ENCODE data around the gene DAPK2.

DAPK2 gene

DNA sequence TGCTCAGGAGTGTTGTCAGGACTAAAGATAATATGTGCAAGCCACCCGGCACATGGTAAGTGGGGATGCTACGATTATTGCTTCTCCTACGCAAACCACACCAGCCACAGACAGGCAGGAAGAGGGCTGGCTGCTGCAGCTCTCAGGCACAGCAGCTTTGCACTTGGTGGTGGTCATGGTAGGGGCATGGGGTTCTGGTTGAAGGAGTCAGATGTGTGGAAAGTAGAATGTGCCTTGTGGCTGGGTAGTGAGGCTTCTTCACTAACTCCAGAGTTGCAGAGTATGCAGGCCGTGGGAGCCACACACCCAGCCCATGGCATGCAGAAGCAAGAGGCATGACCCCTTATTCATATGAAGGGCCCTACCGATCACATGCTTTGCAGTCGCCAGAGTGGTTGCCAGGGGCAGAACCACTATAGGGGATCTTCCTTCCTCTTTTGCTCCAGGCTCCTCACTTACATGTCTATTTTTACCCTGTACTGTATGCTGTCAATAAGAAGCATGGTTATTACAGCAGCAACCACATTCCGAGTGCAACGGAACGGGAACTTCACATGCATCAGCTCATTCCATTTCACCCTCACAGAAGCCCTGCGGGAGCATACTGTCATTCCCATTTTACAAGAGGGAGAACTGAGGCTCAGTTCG is 153.4 kb downstream of the DAPK2 start:
- no peak for DNase-seq (ENCODE audit: low read depth)

DNA sequence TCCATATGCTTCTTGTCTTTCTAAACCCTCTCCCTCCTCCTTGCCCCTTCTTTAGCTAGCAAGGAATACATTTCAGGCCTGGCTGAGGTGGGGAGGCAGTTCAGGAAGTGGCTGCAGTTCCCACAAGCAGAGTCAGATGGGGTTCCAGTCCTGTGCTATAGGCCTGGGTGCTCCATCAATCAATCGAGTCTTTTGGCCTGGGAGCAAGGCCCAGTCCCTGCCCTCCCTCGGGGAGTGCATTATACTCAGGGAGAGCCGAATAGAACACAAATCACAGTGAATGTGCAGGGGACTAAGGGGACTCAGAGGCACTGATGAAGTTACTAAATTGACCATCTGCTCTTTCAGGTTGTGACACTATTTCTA is 154.5 kb downstream of the DAPK2 start:
- no peak for DNase-seq (ENCODE audit: low read depth)

DNA sequence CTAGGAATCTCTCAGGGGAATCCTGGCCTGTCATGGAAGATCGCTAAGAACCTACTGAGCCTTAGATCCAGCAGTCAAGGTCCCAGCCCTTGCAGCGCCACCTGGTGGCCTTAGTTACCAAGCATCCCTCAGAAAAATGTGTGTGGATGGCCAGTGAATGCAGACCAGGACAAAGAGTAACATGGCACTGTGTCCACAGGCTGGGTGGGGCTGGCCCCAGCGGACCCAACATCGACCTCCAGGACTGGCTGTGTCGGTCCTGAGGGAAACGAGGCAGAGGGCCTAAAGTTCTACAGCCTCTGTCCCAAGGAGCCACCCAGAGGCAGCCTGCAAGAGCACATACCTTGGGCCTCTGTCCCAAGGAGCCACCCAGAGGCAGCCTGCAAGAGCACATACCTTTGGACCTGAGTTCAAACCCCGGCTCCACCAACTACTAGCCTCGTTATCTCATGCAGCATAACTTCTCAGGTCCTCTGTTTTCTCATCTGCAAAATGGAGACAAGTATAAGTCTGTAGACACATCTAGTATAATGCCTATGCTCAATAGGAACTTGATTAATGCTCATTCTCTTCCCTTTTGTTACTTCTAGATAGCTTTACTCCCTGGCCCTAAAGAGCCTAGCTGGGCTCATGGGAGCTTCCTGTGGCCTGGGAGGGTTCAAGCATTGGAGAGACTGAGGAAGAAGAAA is 155.1 kb downstream of the DAPK2 start:
- peak; percentile 81 for DNase-seq (ENCODE audit: low read depth)

DNA sequence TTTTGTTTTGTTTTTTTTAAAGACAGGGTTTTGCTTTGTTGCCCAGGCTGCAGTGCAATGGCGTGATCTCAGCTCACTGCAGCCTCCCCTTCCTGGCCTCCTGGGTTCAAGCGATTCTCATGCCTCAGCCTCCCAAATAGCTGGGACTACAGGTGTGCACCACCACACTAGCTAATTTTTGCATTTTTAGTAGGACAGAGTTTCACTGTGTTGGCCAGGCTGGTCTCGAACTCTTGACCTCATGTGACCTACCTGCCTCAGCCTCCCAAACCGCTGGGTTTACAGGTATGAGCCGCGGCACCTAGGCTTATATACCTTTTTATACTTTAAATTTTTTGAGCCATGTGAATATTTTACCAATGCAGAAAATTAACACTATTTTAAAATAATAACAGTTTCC is 155.7 kb downstream of the DAPK2 start:
- DNase-seq (ENCODE audit: low read depth), result no peak

DNA sequence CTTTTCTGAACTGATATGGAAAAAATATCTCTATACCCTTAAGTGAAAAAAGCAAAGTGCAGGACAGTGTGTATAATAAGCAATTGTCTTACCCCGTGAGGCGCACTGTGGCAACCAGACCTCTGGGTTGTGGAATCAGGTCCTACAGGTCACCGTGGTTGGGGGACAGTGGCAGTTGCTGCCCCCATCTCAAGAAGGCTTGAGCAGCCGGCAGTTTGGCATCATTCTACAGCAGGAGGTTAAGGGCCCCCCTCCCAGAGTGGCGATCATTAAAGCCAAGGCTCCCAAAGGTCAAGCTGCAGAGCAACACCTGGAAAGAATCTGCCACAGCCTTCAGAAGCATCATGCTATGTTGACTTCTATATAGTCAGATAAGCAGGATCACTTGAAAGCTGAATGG is 156.5 kb downstream of the DAPK2 start:
- DNase-seq (ENCODE audit: low read depth), result no peak

DNA sequence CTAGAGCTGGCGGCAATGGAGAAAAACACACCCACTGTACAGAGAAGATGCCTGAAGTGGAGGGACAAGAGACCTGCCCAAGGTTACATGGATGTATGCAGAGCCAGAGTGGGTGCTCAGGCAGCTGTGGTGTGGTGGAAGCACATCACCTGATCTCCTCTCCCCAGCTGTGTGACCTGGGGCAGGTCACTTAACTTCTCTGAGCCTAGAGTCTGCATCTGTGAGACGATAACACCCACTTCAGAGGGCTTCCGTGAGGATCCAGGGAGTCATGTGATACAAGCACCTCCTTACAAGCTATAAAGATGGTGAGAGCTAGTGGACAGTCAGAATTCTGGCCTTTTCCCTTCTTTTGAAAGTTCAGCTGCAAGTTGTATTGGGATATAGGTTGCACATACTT is 157.5 kb downstream of the DAPK2 start:
- no peak for DNase-seq (ENCODE audit: low read depth)

DNA sequence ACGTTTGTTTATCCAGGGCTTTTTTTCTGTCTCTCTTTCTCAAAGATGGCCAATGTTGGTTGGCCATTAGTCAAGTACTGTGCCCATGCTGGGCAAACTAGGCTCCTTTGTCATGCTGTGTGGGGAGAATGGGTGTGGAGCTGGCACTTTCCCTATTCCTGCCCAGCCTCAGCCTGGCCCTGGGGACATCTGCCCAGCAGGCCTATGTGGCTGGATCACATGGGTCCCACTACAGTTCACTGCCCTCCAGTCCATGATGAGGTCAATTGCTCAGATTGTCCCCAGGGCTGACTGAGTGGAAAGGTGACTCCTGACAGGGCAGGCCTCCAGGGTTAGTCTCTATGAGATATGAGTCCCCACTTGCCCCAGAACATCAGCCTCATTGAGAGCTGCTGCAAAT is 158.1 kb downstream of the DAPK2 start:
- no peak for DNase-seq (ENCODE audit: low read depth)

DNA sequence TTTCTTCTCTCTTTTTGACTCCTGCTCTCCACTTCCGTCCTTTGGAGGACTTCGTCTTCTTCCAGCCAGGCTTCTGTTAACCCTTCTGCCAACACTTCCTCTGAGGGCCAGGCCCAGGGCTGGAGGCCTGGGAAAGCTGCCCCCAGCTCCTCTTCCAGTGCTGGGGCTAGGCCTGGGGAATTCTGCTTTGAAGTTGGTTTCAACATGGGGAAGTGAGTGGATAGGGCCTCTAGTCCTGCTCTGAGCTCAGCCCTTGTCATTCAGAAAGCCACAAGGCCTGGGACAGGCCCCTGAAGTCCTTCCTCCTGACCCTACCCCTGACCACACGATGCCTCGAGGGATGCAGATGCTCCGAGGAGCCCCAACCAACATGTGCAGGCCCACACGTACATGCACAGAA is 158.7 kb downstream of the DAPK2 start:
- DNase-seq (ENCODE audit: low read depth), result no peak

DNA sequence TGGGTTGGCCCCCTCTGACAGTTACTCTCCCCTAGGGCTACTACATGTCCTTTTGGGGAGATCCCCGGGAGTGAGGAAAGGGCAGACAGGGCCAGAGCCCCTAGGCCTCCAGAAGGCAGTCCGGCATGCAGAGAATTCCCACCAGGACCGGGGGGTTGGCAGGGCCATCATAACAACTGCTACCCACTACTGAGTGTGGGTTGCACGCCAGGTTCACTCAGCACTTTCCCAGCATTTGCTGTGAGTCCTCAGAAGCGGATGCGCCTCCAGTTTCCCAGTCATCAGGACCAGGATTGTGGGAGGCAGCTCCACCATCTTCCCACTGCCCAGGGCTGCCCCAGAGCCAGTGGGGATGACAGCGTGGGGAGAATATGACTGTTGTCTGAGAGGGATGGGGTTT is 161.3 kb downstream of the DAPK2 start:
- DNase-seq (ENCODE audit: low read depth), result no peak

DNA sequence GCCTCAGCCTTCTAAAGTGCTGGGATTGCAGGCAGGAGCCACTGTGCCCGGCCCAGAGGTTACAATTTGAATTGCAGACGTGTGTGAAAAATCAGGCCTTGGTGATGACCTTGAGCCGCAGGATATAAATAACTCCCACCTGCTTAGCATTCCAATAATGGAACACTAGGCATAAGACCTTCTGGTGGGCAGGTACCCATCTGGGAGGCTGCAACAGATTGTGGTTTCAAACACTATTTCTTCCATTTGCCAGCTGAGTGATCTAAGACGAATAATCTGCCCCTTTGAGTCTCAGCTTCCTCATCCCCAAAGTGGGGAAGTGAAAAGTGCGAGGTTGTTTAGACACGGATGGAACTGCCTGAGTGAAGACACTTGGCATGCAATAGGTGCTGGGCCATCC is 164.9 kb downstream of the DAPK2 start:
- DNase-seq (ENCODE audit: low read depth), result no peak

DNA sequence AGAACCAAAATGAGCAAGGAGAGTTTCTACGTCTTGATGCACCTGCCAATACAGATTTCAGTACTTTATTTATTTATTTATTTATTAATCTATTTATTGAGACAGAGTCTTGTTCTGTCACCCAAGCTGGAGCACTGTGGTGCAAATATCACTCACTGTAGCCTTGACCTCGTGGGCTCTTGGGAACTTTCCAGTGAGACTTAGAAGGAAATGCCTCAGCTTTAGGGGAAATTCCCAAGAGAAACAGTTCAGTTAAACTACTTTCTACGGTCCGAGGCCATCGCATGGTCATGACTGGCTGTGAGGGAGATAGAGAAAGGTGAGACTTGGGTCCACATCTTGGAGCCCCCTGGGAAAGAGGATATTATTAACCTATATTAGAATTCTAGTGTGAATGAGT is 165.5 kb downstream of the DAPK2 start:
- peak; percentile 41 for DNase-seq (ENCODE audit: low read depth)

DNA sequence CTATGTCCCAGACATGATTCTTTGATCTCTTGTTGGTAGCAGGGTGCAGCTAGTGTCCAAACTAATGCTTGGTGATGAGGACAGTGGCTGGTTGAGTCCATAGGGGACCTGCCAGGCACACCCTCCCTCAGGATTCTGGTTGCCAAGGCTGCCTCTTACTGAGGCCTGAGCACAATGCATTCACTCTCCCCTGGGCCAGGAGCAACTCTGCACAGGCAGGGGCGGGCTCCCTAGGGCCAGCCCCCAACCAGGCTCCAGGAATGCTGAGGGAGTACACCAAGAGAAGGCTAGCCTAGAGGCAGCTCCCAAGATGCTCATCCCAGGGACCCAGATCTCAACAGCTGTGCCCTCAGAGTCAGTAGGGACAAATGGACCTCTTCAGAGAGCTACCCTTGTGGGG is 166.3 kb downstream of the DAPK2 start:
- DNase-seq (ENCODE audit: low read depth), result no peak

DNA sequence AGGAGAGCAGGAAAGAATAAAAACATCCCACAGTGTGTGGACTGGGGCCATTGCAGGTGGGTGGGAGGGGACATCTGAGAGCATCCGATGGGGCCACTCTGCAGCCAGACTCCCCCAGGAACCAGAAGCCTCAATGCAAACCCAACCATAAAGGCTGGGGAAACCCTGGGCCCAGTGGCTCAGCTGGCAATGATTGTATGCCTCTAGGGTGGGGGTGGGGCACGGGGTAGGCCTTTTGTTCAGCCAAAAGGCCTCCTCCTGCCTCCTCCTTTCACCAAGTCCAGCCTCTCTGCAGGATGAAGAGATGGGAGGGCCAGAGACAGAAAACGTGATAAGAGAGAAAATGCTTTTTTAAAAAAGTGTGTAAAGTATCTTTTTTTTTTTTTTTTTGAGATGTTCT is 167.1 kb downstream of the DAPK2 start:
- no peak for DNase-seq (ENCODE audit: low read depth)

DNA sequence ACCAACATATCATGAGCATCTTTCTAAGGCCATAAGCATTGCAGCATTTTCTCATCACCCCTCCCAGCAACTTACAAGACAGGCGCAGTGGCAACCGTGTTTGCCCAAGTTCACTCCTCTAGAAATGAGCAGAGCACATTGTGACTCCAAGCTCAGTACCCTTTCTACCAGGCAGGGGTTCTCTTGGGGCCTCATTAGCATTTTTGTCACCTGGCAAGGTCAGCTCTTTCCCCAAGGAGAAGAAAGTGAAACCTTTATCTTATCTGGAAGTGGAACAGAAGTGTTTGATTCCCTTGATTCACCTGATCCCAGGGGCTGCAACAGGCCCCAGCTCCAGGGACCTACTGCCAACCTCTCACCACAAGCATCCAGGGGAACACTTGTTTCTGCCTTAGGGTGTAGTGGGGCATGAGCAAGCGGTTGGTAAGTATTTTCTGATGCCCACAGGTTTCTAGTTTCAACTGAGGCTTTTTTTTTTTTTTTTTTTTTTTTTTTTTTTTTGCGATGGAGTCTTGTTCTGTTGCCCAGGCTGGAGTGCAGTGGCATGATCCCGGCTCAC is 168.5 kb downstream of the DAPK2 start:
- no peak for DNase-seq (ENCODE audit: low read depth)

DNA sequence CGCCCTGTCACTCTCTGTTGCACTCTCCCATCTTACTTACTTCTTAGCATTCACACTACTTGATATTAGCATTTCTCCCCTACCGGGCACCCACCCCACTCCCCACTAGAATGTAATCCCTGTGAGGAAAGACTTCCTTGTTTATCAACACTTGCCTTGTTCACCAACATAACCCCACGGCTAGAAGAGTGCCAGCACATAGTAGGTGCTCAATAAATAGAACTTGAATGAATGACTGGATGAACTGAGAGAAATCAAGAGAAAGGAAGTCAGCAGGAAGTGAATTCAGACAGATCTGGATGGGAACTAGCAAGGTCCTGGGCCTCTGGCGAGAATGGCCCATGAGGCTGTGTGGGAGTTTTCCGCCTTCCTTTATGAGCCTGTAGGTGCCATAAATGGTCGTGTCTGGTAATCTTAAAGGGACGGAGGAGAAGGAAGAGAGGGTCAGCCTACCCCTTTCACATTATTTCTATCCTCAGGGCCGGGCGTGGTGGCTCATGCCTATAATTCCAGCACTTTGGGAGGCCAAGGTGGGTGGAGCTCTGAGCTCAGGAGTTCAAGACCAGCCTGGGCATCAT is 170.1 kb downstream of the DAPK2 start:
- no peak for DNase-seq (ENCODE audit: low read depth)

DNA sequence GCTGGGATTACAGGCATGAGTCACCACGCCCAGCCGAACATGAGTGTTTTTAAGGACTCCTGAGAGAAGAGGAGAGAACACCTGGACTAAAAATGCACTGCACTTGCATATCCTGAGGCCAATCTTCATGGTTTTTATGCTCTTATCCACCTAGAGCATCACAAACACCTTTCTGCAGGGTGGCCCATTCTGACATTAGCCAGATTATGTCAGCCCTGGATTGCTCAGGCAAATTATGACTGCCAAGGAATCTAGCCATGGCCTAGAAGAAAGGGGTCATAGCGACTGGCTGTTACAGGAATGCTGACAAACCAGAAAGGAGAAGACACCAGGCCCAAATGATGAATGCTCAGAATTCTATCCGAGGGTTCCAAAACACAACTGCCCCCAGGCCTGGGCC is 171.7 kb downstream of the DAPK2 start:
- no peak for DNase-seq (ENCODE audit: low read depth)

DNA sequence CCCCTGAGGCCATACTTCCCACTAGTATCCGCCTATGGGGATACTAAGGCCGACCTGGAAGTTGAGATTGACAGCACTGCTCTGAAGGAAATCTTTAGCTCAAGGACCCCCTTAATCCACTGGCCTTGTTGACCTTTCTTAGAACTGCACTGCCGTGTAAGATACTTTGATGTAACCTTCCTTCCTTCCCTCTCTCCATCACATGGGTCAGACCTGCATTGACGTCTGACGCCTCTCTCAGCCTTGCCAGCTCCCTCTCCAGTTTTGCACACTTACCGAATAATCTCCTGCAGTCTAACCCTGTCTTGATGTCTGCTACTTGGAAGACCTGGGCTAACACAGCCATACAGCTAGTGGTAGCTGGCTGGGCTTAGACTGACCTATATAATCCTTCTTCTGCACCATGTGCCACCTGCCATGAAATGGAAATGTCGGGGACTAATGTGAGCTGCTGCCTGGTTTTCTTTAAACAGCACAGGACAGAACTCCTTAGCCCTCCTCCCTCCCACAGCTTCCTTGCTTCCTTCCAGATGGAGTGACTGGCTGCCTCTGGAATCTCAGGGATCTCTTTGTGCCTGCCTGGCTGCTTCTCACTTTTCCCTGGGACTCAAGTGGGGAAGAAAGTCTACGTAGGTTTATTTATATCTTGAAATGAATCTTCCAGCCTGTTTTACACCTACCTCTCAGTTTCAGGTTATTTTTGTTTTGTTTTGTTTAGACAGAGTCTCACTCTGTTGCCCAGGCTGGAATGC is 173.3 kb downstream of the DAPK2 start:
- peak; percentile 65 for DNase-seq (ENCODE audit: low read depth)

DNA sequence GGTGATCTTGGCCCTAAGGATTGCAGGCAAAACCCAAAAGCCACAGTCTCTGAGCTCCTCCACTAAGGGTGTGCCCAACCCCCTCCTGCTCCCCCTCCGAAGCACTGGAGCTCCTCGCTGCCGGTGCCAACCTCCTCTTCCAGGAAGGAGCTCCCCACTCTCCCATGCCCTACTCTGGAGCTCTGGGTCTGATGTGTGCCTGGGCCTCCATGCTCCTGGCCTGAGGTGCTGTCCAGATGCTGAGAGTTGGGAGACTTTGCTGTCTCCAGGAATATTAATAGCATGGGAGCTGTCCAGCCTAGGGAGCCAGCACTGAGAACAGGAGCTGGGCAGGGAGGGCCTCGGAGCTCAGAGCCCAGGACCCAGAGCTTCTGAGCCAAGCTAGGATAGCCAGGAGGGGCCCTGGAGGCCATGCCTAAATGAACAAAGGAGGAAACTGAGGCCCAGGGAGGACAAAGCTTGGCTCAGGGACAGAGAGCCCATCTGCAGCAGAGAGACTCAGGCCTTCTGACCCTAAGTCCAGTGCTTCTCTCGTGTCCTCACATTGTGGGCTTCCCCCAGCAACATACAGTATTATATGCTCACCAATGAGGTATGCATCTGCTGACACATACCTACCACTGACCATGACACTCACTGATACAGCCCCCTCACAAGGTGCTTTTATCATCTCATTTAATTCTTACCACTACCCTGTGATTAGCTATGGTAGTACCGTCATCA is 175.6 kb downstream of the DAPK2 start:
- peak; percentile 91 for DNase-seq (ENCODE audit: low read depth)

DNA sequence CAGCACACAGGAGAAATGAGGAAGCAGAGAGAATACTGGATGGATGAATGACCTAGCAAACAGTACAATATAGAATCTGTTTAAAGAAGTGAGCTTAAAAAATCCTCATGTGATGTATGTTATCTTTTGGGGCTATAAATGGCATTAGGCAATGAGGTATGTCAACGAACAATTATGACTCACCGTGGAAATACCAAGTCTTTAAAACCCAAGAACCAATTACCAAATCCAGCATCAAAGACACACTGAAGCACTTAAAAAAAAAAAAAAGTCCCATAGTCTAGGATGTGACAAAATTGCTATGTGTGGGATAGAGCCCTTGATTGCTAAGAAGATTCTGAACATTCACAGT is 176.3 kb downstream of the DAPK2 start:
- peak; percentile 47 for DNase-seq (ENCODE audit: low read depth)

DNA sequence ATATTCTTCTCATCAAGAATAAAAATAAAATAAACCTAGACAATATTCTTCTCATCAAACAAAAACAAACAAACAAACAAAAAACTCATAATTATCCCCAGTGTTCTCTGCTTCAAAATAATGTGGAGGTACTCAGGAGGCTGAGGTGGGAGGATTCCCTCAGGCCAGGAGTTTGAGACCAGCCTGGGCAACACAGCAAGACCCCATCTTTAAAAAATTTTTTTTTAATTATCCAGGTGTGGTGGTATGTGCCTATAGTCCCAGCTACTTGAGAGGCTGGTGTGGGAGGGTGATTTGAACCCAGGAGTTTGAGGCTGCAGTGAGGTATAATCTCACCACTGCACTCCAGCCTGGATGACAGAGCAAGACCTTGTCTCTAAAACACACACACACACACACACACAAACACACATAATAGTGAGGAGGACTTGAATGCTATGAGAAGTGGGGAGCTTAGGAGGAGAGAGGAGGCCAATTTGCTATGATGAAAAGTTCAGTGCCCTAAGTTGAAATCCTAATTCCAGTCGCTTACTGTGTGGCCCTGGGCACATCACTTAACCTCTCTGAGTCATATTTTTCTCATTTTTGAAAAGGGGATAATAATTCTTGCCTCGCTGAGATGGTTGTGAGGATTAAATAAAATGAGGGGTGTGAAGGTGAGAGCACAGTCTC is 176.8 kb downstream of the DAPK2 start:
- no peak for DNase-seq (ENCODE audit: low read depth)

DNA sequence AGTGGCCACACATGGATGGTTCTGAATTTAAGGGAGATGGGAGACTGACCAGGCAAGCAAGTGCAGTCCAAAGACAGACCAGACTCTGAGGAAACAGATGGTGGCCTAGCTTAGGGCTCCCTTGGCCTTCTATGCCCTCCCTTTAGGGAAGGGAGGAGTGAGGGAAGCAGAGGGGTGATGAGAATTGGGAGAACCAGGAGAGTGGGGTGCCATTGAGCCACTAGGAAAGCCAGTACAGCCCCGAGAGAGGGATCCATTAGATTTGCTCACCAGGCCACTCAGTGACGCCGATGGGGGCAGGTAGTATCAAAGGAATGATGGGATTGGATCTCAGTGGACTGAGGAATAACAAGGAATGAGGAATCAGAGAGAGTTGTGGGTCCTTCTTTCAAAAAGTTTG is 182.1 kb downstream of the DAPK2 start:
- no peak for DNase-seq (ENCODE audit: low read depth)
